ENCODE results near the gene NANOG.
"Not testable (repeated sequence)": the region's sequence is repeated elsewhere in the genome, so short reads cannot be mapped to it uniquely, and the experiment has no call there.

DNA sequence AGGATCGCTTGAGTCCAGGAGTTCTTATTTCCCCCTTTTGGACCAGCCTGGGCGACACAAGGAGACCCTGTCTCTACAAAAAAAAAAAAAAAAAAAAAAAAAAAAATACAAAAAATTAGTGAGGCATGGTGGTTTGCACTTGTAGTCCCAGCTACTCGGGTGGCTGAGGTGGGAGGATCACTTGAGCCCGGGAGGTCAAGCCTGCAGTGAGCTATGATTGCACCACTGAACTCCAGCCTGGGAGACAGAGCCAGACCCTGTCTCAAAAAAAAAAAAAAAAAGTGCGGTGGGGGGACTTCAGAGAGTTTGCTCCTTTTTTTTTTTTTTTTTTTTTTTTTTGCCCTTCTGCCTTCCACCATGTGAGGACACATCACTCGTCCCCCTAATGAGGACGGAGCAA lies 50.6 kb downstream of the NANOG start:
- TF ChIP-seq, protein P1, sequence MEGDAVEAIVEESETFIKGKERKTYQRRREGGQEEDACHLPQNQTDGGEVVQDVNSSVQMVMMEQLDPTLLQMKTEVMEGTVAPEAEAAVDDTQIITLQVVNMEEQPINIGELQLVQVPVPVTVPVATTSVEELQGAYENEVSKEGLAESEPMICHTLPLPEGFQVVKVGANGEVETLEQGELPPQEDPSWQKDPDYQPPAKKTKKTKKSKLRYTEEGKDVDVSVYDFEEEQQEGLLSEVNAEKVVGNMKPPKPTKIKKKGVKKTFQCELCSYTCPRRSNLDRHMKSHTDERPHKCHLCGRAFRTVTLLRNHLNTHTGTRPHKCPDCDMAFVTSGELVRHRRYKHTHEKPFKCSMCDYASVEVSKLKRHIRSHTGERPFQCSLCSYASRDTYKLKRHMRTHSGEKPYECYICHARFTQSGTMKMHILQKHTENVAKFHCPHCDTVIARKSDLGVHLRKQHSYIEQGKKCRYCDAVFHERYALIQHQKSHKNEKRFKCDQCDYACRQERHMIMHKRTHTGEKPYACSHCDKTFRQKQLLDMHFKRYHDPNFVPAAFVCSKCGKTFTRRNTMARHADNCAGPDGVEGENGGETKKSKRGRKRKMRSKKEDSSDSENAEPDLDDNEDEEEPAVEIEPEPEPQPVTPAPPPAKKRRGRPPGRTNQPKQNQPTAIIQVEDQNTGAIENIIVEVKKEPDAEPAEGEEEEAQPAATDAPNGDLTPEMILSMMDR (IDR thresholded peaks at IDR 0.05; ENCODE audit: low read depth, low read length), result not testable (repeated sequence)
- not testable (repeated sequence) for TF ChIP-seq POLR2A (IDR thresholded peaks at IDR 0.05; ENCODE audit: extremely low read depth, insufficient read length); MYC (IDR thresholded peaks at IDR 0.05; ENCODE audit: low read depth, low read length)
- TF ChIP-seq, protein P2, sequence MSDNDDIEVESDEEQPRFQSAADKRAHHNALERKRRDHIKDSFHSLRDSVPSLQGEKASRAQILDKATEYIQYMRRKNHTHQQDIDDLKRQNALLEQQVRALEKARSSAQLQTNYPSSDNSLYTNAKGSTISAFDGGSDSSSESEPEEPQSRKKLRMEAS (IDR thresholded peaks at IDR 0.05; ENCODE audit: low read depth, low read length), result not testable (repeated sequence)

Data from NB4 (cell line).